ENCODE data around the gene ACOX1. TPM values are rescaled to one million over a fixed set of nuclear protein-coding genes. Genes with fewer than 3 reads are reported as not detected.

Gene ACOX1
- total RNA-seq, 1 experiment from 2014 or later: 40.9 TPM

DNA sequence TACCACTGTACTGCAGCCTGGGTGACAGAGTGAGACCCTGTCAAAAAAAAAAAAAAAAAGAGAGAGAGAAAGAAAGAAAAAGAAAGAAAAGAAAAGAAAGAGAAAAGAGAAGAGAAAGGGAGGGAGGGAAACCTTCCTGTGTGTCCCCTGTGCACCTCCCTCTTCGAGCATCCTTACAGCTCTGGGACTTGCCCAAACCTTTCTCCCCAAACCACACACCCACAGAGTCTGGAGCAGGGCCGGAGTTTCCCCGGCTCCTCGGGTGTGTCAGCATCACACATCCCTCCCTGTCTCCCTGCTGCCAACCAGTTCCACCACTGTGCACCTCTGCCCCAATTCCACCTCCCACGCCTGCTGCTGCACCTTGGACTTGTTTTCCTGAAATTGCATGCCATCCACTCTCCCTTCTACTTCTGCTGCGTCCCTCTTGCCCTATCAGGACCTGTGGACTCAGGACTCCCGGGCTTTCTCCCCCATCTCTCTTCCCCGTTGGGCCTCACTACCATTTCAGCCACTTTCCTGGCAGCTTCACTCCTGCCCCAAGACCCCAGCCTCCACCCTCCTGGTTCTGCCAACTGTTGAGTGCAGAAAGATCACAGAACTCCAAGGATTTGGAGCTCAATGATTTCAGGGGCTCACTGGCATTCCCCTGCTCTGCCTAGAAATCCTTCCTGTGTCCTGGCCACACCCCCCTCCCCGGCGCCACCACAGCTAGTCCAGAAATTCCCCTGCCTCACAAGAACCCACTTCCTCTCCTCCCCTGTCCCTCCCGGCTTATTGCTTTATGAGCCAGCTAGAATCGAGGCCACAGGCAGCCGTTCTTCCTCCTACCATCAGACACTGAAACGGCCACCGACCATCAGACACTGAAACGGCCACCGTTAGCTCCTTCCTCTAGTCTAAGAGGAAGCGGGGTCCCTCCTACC, 18.0 kb upstream of the ACOX1 start:
- TF ChIP-seq GRHL2 (CRISPR knock-in tag; IDR thresholded peaks at IDR 0.05; ENCODE audit: insufficient replicate concordance, severe bottlenecking) (no peak), ZNF425 (CRISPR knock-in tag; conservative IDR thresholded peaks at IDR 0.05) (no peak), GABPB1 (CRISPR knock-in tag; IDR thresholded peaks at IDR 0.05) (peak; percentile 42; the same call in 1 of the 2 replicates)
- ChIA-PET POLR2A (no interaction called here), CTCF (interaction anchor here (0.5 to 6.0 kb wide), 10 partner anchors 9 to 343 kb away, joined by 3 to 112 read pairs (median 5); partner anchors contain the start of gene MRPL38)
- no peak for ATAC-seq
- Mint-ChIP-seq H3K36me3 (peaks cover 10% of the 10 kb centered on the region), H3K9me3 (no peaks in the 10 kb centered on the region), H3K27ac (peak overlapping the region; percentile 76), H3K4me1 (peaks cover 14% of the 10 kb centered on the region), H3K4me3 (no peak overlapping the region), H3K27me3 (ENCODE audit: low read depth) (no peaks in the 10 kb centered on the region)
- DNase-seq (ENCODE audit: low spot score): no peak

GRCh38 chr17:75995385-75995925, 16.5 kb upstream of the ACOX1 start:
- TF ChIP-seq ATF3 (CRISPR knock-in tag; conservative IDR thresholded peaks at IDR 0.05): no peak
- TF ChIP-seq KAT7 (CRISPR knock-in tag; IDR thresholded peaks at IDR 0.05; ENCODE audit: borderline replicate concordance): no peak
- TF ChIP-seq ELF4 (CRISPR knock-in tag; IDR thresholded peaks at IDR 0.05; ENCODE audit: low read depth): no peak
- TF ChIP-seq ETV6 (CRISPR knock-in tag; IDR thresholded peaks at IDR 0.05): no peak
- TF ChIP-seq ZNF423 (CRISPR knock-in tag; IDR thresholded peaks at IDR 0.05): no peak
- TF ChIP-seq FOXP1 (CRISPR knock-in tag; IDR thresholded peaks at IDR 0.05; ENCODE audit: borderline replicate concordance): no peak
- no peak for TF ChIP-seq ZNF232 (CRISPR knock-in tag; IDR thresholded peaks at IDR 0.05)
- TF ChIP-seq, protein P1, sequence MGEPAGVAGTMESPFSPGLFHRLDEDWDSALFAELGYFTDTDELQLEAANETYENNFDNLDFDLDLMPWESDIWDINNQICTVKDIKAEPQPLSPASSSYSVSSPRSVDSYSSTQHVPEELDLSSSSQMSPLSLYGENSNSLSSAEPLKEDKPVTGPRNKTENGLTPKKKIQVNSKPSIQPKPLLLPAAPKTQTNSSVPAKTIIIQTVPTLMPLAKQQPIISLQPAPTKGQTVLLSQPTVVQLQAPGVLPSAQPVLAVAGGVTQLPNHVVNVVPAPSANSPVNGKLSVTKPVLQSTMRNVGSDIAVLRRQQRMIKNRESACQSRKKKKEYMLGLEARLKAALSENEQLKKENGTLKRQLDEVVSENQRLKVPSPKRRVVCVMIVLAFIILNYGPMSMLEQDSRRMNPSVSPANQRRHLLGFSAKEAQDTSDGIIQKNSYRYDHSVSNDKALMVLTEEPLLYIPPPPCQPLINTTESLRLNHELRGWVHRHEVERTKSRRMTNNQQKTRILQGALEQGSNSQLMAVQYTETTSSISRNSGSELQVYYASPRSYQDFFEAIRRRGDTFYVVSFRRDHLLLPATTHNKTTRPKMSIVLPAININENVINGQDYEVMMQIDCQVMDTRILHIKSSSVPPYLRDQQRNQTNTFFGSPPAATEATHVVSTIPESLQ (CRISPR knock-in tag; IDR thresholded peaks at IDR 0.05): no peak
- TF ChIP-seq ZNF396 (CRISPR knock-in tag; IDR thresholded peaks at IDR 0.05; ENCODE audit: borderline replicate concordance): no peak
- TF ChIP-seq CBFB (CRISPR knock-in tag; IDR thresholded peaks at IDR 0.05; ENCODE audit: low read depth): no peak
- TF ChIP-seq, protein P2, sequence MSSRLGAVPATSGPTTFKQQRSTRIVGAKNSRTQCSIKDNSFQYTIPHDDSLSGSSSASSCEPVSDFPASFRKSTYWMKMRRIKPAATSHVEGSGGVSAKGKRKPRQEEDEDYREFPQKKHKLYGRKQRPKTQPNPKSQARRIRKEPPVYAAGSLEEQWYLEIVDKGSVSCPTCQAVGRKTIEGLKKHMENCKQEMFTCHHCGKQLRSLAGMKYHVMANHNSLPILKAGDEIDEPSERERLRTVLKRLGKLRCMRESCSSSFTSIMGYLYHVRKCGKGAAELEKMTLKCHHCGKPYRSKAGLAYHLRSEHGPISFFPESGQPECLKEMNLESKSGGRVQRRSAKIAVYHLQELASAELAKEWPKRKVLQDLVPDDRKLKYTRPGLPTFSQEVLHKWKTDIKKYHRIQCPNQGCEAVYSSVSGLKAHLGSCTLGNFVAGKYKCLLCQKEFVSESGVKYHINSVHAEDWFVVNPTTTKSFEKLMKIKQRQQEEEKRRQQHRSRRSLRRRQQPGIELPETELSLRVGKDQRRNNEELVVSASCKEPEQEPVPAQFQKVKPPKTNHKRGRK (CRISPR knock-in tag; IDR thresholded peaks at IDR 0.05; ENCODE audit: borderline replicate concordance): no peak
- no peak for TF ChIP-seq STAT6 (CRISPR knock-in tag; conservative IDR thresholded peaks at IDR 0.05; ENCODE audit: low read depth)
- no peak for TF ChIP-seq IRF1 (CRISPR knock-in tag; IDR thresholded peaks at IDR 0.05)
- TF ChIP-seq TP53 (CRISPR knock-in tag; IDR thresholded peaks at IDR 0.05): no peak
- no peak for TF ChIP-seq OVOL2 (CRISPR knock-in tag; IDR thresholded peaks at IDR 0.05; ENCODE audit: borderline replicate concordance)
- TF ChIP-seq MXD4 (CRISPR knock-in tag; IDR thresholded peaks at IDR 0.05; ENCODE audit: borderline replicate concordance): no peak
- Mint-ChIP-seq H3K4me3 (no peak overlapping the region), H3K9me3 (no peaks in the 10 kb centered on the region), H3K27me3 (ENCODE audit: low read depth) (no peaks in the 10 kb centered on the region), H3K36me3 (peaks cover 18% of the 10 kb centered on the region), H3K4me1 (peaks cover 14% of the 10 kb centered on the region), H3K27ac (no peak overlapping the region)
- ChIA-PET CTCF (interaction anchor here (0.7 to 1.8 kb wide), 3 partner anchors 68 to 284 kb away, joined by 3 to 6 read pairs (median 3); partner anchors contain the start of gene MRPL38), POLR2A (no interaction called here)
- DNase-seq (ENCODE audit: low spot score) (no peak), ATAC-seq (no peak)

Measured in WTC11 (cell line).